ENCODE measurements around the gene PIM1.

PIM1 gene

DNA sequence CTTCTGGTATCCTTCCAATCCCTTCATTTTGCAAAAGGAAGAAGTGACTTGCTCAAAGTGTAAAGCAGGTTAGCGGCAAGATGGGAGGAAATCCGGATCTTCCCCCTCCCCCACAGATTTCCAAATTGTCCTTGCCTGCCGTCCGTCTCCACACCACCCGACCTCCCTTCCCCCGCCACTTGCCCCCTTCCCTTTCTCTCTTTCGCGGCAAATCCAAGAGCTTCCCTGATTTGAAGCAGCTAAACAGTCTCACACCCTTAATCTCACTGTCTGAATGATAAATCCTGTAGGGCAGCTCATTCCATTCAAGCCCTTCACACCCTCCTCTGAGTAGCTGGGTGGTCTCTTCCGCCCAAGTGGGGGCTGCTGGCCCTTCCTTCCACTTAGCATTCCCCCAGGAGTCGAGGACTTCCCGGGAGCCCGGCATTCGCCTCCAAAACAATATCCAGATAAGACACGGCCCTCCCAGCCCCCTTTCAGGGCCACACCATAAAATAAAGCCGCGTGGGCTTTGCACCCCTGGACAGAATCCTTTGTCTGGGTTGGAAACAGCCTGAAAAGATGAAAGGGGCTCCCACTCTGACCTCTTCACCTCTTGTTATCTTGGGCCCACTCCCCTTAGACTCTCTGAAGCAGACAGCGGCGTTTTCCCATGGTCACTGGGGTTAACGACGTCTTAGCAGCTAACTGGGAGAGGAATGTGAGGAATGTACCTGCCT, 44.0 kb upstream of the PIM1 start:
- TF ChIP-seq TCF12 (IDR thresholded peaks at IDR 0.05; ENCODE audit: low read depth) (0 out of 2 replicates have a peak, but pooled peaks have one; percentile 16), NFIC (IDR thresholded peaks at IDR 0.05) (no peak; the same call in 1 of the 2 replicates), EP300 (IDR thresholded peaks at IDR 0.05; ENCODE audit: borderline replicate concordance) (peak; percentile 55; the same call in 1 of the 2 replicates), TEAD4 (IDR thresholded peaks at IDR 0.05) (peak; percentile 97), ZBTB7A (IDR thresholded peaks at IDR 0.05; ENCODE audit: low read depth) (peak; percentile 77; the same call in 1 of the 2 replicates), CEBPB (IDR thresholded peaks at IDR 0.05) (no peak)
- TF ChIP-seq, protein P1, sequence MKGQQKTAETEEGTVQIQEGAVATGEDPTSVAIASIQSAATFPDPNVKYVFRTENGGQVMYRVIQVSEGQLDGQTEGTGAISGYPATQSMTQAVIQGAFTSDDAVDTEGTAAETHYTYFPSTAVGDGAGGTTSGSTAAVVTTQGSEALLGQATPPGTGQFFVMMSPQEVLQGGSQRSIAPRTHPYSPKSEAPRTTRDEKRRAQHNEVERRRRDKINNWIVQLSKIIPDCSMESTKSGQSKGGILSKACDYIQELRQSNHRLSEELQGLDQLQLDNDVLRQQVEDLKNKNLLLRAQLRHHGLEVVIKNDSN (IDR thresholded peaks at IDR 0.05) = no peak
- TF ChIP-seq, protein P2, sequence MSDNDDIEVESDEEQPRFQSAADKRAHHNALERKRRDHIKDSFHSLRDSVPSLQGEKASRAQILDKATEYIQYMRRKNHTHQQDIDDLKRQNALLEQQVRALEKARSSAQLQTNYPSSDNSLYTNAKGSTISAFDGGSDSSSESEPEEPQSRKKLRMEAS (IDR thresholded peaks at IDR 0.05) = peak; percentile 24; the same call in 1 of the 2 replicates

DNA sequence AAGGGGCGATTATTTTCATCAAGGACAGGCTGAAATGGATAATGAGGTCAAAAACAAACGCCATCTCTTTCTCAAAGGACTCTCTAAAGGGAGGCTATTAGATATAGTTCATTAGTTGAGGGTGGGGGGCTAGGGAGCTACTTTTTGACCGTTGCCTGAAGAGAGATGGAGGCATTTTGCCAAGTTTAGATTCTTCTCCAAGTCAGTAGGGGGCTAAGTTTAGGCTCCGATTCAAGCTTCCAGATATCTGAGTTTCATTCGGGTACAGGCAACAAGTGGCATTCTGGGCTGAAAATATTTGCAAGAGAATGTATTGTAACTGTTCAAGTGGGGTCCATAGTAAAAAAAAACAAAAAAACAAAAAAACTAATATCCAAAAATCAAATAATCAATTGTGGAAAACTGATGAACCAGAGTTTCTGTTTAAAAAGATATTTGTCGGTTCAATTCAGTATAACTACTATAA, 43.4 kb upstream of the PIM1 start:
- TF ChIP-seq NFIC (IDR thresholded peaks at IDR 0.05) (peak; percentile 53; the same call in 1 of the 2 replicates), EP300 (IDR thresholded peaks at IDR 0.05; ENCODE audit: borderline replicate concordance) (peak; percentile 2; the same call in 1 of the 2 replicates), EGR1 (IDR thresholded peaks at IDR 0.05) (no peak)

DNA sequence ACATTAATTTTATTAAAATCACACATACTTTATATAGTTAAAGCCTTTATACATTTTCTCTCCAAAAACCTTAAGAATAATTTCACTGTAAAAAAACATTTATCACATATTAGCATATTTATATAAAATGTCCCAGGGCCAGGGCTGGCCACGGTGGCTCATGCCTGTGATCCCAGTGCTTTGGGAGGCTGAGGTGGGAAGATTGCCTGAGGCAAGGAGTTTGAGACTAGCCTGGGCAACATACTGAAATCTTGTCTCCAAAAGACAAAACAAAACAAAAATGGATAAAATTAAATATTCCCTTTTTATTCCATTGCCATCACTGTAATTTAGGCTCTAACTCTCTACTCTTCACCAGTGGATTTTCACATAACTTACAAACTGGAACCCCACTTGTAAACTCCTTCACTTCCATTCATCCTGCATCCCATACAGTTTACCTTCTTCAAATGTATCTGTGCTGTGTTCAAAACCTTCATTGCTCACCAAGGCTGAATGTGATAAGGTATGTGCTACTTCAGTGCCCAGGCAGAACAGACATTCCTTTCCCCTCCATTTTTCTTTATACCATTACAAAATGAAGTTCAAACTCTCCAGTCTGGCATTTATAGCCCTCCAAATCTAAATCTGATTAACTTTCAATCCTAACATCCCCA, 42.9 kb upstream of the PIM1 start:
- TF ChIP-seq TAF1 (IDR thresholded peaks at IDR 0.05; ENCODE audit: low read depth) = no peak
- TF ChIP-seq REST (IDR thresholded peaks at IDR 0.05; ENCODE audit: low read depth) = no peak
- TF ChIP-seq, protein P2 (IDR thresholded peaks at IDR 0.05) = no peak
- no peak for TF ChIP-seq EGR1 (IDR thresholded peaks at IDR 0.05)
- no peak for TF ChIP-seq FOXM1 (IDR thresholded peaks at IDR 0.05; ENCODE audit: borderline replicate concordance, low read depth)
- no peak for TF ChIP-seq TEAD4 (IDR thresholded peaks at IDR 0.05)
- TF ChIP-seq EP300 (IDR thresholded peaks at IDR 0.05; ENCODE audit: borderline replicate concordance) = no peak
- TF ChIP-seq, protein P1 (IDR thresholded peaks at IDR 0.05) = no peak
- no peak for TF ChIP-seq RAD21 (IDR thresholded peaks at IDR 0.05; ENCODE audit: low read depth)
- no peak for TF ChIP-seq YY1 (IDR thresholded peaks at IDR 0.05; ENCODE audit: low read depth)
- no peak for TF ChIP-seq CEBPB (IDR thresholded peaks at IDR 0.05)
- no peak for TF ChIP-seq CREB1 (IDR thresholded peaks at IDR 0.05; ENCODE audit: low read depth)
- no peak for TF ChIP-seq ZBTB7A (IDR thresholded peaks at IDR 0.05; ENCODE audit: low read depth)

GRCh38 chr6:37127961-37128862, 41.7 kb upstream of the PIM1 start:
- no peak for TF ChIP-seq RAD21 (IDR thresholded peaks at IDR 0.05; ENCODE audit: low read depth)
- no peak for TF ChIP-seq FOXM1 (IDR thresholded peaks at IDR 0.05; ENCODE audit: borderline replicate concordance, low read depth)
- no peak for TF ChIP-seq TEAD4 (IDR thresholded peaks at IDR 0.05)
- no peak for TF ChIP-seq TCF12 (IDR thresholded peaks at IDR 0.05; ENCODE audit: low read depth)
- TF ChIP-seq YY1 (IDR thresholded peaks at IDR 0.05; ENCODE audit: low read depth) = no peak
- TF ChIP-seq EGR1 (IDR thresholded peaks at IDR 0.05) = no peak
- TF ChIP-seq REST (IDR thresholded peaks at IDR 0.05; ENCODE audit: low read depth) = no peak
- TF ChIP-seq EP300 (IDR thresholded peaks at IDR 0.05; ENCODE audit: borderline replicate concordance) = no peak
- no peak for TF ChIP-seq CREB1 (IDR thresholded peaks at IDR 0.05; ENCODE audit: low read depth)
- TF ChIP-seq NFIC (IDR thresholded peaks at IDR 0.05) = no peak
- TF ChIP-seq, protein P1 (IDR thresholded peaks at IDR 0.05) = no peak
- no peak for TF ChIP-seq ZBTB7A (IDR thresholded peaks at IDR 0.05; ENCODE audit: low read depth)
- TF ChIP-seq, protein P2 (IDR thresholded peaks at IDR 0.05) = no peak
- TF ChIP-seq TAF1 (IDR thresholded peaks at IDR 0.05; ENCODE audit: low read depth) = no peak
- no peak for TF ChIP-seq CEBPB (IDR thresholded peaks at IDR 0.05)
